Activated naive CD8-positive, alpha-beta T cell treated with anti-CD3 and anti-CD28 coated beads for 36 hours (primary cell): ENCODE data around the gene FEV. TPM values are rescaled to one million over a fixed set of nuclear protein-coding genes. Genes with fewer than 3 reads are reported as not detected.
A peak's percentile ranks its signal among the peaks of the same experiment; 100 is the strongest.

Experiments
- DNase-seq: peaks from one replicate; pipeline ENCODE4 v3.0.0; 2021
- H3K27ac Mint-ChIP-seq: one replicate; pipeline ENCODE4 v1.8.0; 2022; ENCODE audit warnings: mild to moderate bottlenecking, moderate library complexity, mixed read lengths
- H3K27me3 Mint-ChIP-seq: one replicate; pipeline ENCODE4 v1.8.0; 2022; ENCODE audit warnings: mild to moderate bottlenecking, mixed read lengths
- H3K36me3 Mint-ChIP-seq: one replicate; pipeline ENCODE4 v1.8.0; 2021; ENCODE audit warnings: mild to moderate bottlenecking, mixed read lengths
- H3K4me1 Mint-ChIP-seq: one replicate; pipeline ENCODE4 v1.8.0; 2021; ENCODE audit warnings: mixed read lengths
- H3K4me3 Mint-ChIP-seq: one replicate; pipeline ENCODE4 v1.8.0; 2022; ENCODE audit warnings: mild to moderate bottlenecking, moderate library complexity, mixed read lengths
- H3K9me3 Mint-ChIP-seq: one replicate; pipeline ENCODE4 v1.8.0; 2022; ENCODE audit warnings: mixed read lengths
- total RNA-seq, 2 experiments: library from RNA; stranded (reverse); gene quantifications; one replicate each; pipeline ENCODE4 v1.2.3, GENCODE V29; 2021

The FEV gene
- not detected for total RNA-seq

DNA sequence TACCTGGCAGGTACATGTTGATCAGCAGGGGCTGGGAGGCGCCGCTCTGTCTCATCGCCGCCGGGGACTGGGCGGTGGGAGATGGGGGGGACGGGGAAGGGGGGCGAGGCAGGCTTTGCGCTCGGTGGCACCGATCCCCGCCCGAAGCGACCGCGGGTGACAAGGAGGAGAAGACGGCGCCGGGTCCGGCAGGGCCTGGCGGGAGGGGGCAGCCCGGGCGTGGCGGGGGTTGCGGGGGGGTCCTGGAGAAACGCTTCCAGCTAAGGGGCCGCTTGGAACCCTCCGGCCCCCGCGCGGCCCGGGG, at the start of gene FEV:
Gene FEV (minus strand): TSS at position 164 of the 304 bp plus-strand sequence. CDS start 109 bp downstream, at position 55.
- Mint-ChIP-seq H3K36me3 (no peaks in the 10 kb centered on the region), H3K4me1 (peaks cover 22% of the 10 kb centered on the region), H3K9me3 (no peaks in the 10 kb centered on the region), H3K4me3 (peak within 1 kb of the TSS; percentile 48), H3K27me3 (peaks cover 89% of the 10 kb centered on the region), H3K27ac (no peak within 1 kb of the TSS)
- no peak for DNase-seq

DNA sequence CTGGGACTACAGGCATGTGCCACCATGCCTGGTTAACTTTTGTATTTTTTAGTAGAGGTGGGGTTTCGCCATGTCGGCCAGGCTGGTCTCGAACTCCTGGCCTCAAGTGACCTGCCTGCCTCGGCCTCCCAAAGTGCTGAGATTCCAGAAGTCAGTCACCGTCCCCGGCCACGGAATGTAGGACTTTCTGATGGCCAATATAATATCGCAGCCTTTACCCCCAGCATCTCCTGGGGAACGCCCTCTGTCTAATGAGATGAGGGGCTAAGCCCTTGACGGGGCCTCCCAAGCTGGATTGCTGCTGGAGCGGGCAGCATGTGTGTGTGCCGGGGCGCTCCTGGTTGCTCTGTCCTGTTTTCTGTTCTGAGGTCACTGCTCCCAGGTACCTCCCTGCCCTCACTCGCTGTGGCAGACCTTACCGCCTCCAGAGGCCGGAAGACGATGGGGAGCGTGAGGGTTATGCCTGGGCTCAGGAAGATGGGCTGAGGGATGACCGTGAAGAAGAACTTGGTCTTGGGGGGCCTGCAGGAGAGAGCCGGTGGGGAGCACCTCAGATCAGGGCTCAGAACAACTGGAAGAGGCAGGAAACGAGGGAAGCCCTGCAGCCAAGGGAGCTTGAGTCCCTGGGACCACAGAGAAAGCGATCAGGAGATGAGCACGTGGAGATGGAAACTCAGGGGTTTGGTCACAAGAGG, 47.2 kb upstream of the FEV start:
- Mint-ChIP-seq H3K9me3 (no peaks in the 10 kb centered on the region), H3K4me3 (no peak overlapping the region), H3K27me3 (peaks cover 45% of the 10 kb centered on the region), H3K4me1 (peaks cover 1% of the 10 kb centered on the region), H3K36me3 (no peaks in the 10 kb centered on the region), H3K27ac (no peak overlapping the region)
- no peak for DNase-seq

GRCh38 chr2:219031005-219031738, 46.2 kb upstream of the FEV start:
- no peak overlapping the region for H3K27ac Mint-ChIP-seq
- no peak overlapping the region for H3K4me3 Mint-ChIP-seq
- no peaks in the 10 kb centered on the region for H3K36me3 Mint-ChIP-seq
- DNase-seq = no peak
- H3K4me1 Mint-ChIP-seq = peaks cover 1% of the 10 kb centered on the region
- peaks cover 44% of the 10 kb centered on the region for H3K27me3 Mint-ChIP-seq
- H3K9me3 Mint-ChIP-seq = no peaks in the 10 kb centered on the region

DNA sequence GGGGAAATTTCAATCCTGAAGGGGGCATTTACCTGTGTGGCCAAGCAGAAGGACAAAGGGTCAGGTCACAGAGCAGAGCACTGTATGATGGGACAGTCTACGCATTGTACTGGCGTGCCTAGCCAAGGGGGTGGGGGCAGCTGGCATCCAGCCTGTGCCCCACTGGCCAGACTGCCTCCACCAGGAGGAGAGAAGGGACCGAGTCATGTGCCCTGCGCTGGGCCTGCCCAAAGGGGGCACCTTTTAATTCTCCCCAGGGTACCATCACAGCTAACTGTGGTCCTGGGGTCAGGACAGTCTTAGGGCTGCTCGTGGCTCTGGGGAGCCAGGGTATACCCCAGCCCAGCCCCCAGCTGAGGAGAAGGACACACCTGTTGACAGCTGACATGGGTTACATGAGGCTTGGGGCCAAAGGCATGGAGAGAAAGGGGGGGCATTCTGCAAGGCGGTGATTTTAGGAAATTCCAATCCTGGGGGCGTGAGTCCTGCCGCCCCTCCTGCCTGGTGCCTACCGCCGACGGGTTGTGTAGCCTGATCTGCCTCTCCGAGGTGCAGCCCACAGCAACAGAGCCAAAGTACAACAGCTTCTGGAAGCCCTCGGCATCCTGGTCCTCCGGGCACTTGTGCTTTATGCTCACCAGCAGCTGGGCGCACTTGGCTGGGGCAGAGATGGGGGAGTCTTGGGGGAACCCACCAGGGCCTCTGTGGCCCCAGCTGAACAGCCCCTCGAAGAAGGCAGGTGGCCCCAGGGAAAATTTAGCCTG, 45.4 kb upstream of the FEV start:
- no peak for DNase-seq
- Mint-ChIP-seq H3K9me3 (no peaks in the 10 kb centered on the region), H3K27me3 (peaks cover 36% of the 10 kb centered on the region), H3K36me3 (no peaks in the 10 kb centered on the region), H3K4me1 (peaks cover 1% of the 10 kb centered on the region), H3K4me3 (no peak overlapping the region), H3K27ac (no peak overlapping the region)

DNA sequence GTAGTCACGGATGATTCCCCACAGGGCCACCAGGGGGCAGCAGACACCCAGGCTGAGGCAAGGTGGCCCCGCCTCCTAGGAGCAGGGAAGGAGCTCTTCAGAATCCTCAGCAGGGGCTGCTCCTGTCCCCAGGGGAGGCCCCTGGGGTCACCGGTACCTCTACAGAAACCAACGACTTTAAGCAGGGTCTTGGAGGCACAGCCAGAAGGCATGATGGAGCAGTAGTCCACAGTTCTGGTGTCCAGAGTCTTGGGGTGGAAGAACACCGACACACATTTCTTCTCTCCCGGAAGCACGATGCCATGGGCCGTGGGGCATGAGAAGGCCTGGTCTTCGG, 44.8 kb upstream of the FEV start:
- peak; percentile 77 for DNase-seq
- no peaks in the 10 kb centered on the region for H3K36me3 Mint-ChIP-seq
- no peak overlapping the region for H3K27ac Mint-ChIP-seq
- no peaks in the 10 kb centered on the region for H3K9me3 Mint-ChIP-seq
- H3K4me1 Mint-ChIP-seq = peaks cover 1% of the 10 kb centered on the region
- H3K27me3 Mint-ChIP-seq = peaks cover 36% of the 10 kb centered on the region
- H3K4me3 Mint-ChIP-seq = no peak overlapping the region

DNA sequence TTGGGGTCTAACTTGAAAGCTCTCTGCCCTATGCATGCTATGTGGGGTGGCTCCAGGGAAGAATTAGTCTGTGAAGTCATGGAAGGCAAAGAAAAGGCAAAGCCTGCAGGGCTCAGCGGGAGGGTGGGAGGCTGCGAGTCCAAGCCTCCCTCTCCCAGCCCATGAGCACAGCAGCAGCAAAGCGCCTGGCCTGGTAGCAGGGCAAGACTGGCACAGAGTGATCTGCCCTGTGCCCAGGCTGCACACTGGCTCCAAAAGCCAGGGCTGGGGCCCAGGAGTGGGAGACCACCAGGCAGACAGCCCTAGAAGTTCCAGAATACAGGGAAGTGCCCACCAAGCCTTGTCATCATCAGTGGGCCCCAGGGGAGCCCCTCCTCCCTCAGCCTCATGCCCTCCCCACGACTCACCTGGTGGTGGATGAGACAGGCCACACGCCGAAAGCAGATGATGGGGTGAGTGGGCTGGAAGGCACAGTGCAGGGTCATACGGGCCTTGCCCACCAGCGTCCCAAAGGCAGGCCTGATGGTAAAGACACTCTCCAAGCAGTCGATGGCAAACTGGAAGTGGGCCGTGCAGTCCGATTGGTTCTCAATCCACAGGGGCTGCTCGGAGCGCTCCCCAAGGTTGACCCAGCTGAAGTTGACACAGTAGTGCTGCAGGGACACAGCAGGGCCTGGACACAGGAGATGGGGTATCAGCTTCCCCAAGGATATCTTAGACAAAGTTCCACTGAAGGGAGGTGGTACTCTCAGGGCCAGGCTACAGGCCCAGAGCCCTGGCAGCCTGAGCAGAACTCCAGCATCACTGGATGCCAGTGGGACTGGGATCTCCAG, 44.2 kb upstream of the FEV start:
- H3K4me1 Mint-ChIP-seq = peaks cover 1% of the 10 kb centered on the region
- no peak overlapping the region for H3K4me3 Mint-ChIP-seq
- no peaks in the 10 kb centered on the region for H3K9me3 Mint-ChIP-seq
- no peak overlapping the region for H3K27ac Mint-ChIP-seq
- no peaks in the 10 kb centered on the region for H3K36me3 Mint-ChIP-seq
- H3K27me3 Mint-ChIP-seq = peaks cover 31% of the 10 kb centered on the region
- no peak for DNase-seq

- Mint-ChIP-seq H3K36me3 (no peaks in the 10 kb centered on the region), H3K9me3 (no peaks in the 10 kb centered on the region), H3K27ac (no peak overlapping the region)
Observed at GRCh38 chr2:219028141-219028540, 43.2 kb upstream of the FEV start.

GRCh38 chr2:219027511-219028055, 42.6 kb upstream of the FEV start:
- peaks cover 1% of the 10 kb centered on the region for H3K4me1 Mint-ChIP-seq
- no peak overlapping the region for H3K27ac Mint-ChIP-seq

More at GRCh38 chr2:219028141-219028540, 43.2 kb upstream of the FEV start:
- H3K4me1 Mint-ChIP-seq = peaks cover 1% of the 10 kb centered on the region
- DNase-seq = no peak
- peaks cover 24% of the 10 kb centered on the region for H3K27me3 Mint-ChIP-seq
- no peak overlapping the region for H3K4me3 Mint-ChIP-seq

DNA sequence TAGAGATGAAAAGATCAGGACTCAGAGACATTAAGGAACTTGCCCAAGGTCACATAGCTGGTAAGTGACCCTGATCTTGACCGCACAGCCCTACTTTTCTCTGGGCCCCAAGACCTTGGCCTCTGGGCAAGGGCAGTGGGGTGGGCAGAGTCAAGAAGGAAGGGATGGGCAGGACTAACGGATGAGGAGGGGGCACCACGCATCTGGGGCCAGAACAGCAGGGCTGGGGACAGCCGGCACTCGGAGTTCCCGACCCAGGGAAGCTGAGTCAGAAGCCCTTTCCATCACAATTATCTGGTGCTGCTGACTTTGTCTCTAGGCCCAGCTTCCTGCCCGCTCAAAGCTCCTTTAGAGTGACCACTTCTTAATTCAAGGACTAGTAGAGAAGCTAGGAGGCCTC, 42.0 kb upstream of the FEV start:
- H3K4me1 Mint-ChIP-seq = peaks cover 1% of the 10 kb centered on the region
- H3K27me3 Mint-ChIP-seq = peaks cover 13% of the 10 kb centered on the region
- H3K27ac Mint-ChIP-seq = no peak overlapping the region
- no peaks in the 10 kb centered on the region for H3K36me3 Mint-ChIP-seq
- no peaks in the 10 kb centered on the region for H3K9me3 Mint-ChIP-seq
- no peak for DNase-seq
- H3K4me3 Mint-ChIP-seq = no peak overlapping the region

More at GRCh38 chr2:219027511-219028055, 42.6 kb upstream of the FEV start:
- Mint-ChIP-seq H3K9me3 (no peaks in the 10 kb centered on the region), H3K36me3 (no peaks in the 10 kb centered on the region), H3K4me3 (no peak overlapping the region), H3K27me3 (peaks cover 19% of the 10 kb centered on the region)
- DNase-seq = no peak

DNA sequence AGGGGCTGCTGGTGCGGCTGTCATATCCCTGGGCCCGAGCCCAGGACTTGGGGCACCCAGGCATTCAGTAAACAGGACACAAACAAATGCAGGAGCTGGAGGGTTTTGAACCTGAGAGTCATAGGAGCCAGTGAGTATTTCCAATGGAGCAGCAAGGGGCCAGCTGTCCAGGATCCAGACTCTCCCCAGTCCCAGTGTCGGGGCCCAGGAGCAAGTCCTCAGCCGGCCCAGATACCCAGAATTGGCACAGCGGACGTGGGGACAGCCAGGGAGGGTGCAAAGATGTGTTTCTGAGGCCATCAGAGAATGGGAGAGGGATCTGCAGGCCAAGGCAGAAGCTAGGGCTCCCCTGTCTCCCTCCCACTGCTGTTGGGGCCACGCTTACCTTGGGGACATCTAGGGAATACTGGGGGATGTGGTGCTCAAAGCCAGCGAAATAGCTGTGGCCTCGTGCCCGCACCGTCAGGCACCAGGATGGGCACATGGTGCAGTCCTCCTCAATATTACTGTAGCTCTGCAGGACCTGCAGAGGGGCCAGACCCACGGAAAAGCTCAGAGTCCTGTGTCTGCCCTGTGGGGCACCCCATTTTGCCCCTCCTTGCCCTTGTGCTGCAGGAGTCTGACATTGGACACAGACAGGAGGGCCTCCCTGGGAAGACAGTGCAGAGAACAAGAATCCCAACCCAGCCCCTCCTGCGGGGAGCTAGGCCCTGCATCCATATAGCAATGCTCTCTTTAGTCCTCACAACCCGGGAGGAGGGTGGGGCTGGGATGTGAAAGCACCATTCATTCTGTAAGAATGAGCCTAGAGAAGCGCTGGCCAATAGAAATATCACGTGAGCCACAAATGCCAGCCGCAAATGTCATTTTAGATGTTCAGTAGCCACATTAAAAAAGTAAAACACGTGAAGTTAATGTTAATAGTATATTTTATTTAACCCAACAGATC, 40.9 kb upstream of the FEV start:
- DNase-seq = no peak
- H3K4me3 Mint-ChIP-seq = no peak overlapping the region
- no peak overlapping the region for H3K27ac Mint-ChIP-seq
- no peaks in the 10 kb centered on the region for H3K36me3 Mint-ChIP-seq
- H3K4me1 Mint-ChIP-seq = peaks cover 1% of the 10 kb centered on the region
- no peaks in the 10 kb centered on the region for H3K9me3 Mint-ChIP-seq
- H3K27me3 Mint-ChIP-seq = peaks cover 6% of the 10 kb centered on the region

DNA sequence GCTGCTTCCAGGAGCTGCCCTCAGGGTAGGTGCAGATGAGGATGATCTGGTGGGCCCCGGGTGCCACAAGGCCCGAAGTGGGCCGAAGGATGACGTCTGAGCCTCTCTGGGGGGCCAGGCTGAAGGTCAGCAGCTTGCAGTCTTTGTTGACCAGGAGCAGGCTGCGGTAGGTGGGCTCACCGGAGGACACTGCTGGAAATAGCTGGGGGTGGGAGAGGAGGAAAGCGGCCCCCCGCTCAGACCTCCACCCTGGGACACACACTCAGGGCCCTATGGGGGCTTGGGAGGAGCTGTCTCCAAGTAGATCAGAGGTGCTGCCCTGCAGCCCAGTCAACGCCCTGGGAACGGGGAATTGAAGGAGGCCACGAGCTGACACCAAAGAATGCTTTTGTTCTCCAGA, 39.1 kb upstream of the FEV start:
- DNase-seq = no peak
- no peak overlapping the region for H3K4me3 Mint-ChIP-seq
- H3K4me1 Mint-ChIP-seq = no peaks in the 10 kb centered on the region
- no peaks in the 10 kb centered on the region for H3K27me3 Mint-ChIP-seq
- no peak overlapping the region for H3K27ac Mint-ChIP-seq
- no peaks in the 10 kb centered on the region for H3K36me3 Mint-ChIP-seq
- no peaks in the 10 kb centered on the region for H3K9me3 Mint-ChIP-seq

- no peaks in the 10 kb centered on the region for H3K4me1 Mint-ChIP-seq
- no peaks in the 10 kb centered on the region for H3K9me3 Mint-ChIP-seq
- no peaks in the 10 kb centered on the region for H3K27me3 Mint-ChIP-seq
- no peak overlapping the region for H3K4me3 Mint-ChIP-seq
- no peak overlapping the region for H3K27ac Mint-ChIP-seq
- H3K36me3 Mint-ChIP-seq = no peaks in the 10 kb centered on the region
- DNase-seq = no peak
Observed at GRCh38 chr2:219023045-219023605, 38.1 kb upstream of the FEV start.

GRCh38 chr2:219022616-219023015, 37.6 kb upstream of the FEV start:
- no peaks in the 10 kb centered on the region for H3K36me3 Mint-ChIP-seq
- no peak for DNase-seq

More at GRCh38 chr2:219022616-219023015, 37.6 kb upstream of the FEV start:
- Mint-ChIP-seq H3K27me3 (no peaks in the 10 kb centered on the region), H3K9me3 (no peaks in the 10 kb centered on the region), H3K27ac (no peak overlapping the region), H3K4me1 (no peaks in the 10 kb centered on the region), H3K4me3 (no peak overlapping the region)
